GM18951 (cell line): ENCODE measurements around the gene TMEM167B.
"Not testable (repeated sequence)": the region's sequence is repeated elsewhere in the genome, so short reads cannot be mapped to it uniquely, and the experiment has no call there.

Experiments used
- POLR2A ChIP-seq: IDR thresholded peaks from 4 replicates; pipeline ENCODE4 v1.6.1; 2011; ENCODE audit warnings: mild to moderate bottlenecking; ENCODE audit not compliant: insufficient read length, insufficient read depth; ENCODE audit errors: extremely low read depth
- in situ Hi-C: fragments of 300-500 bp; cut with MboI; formaldehyde crosslinking; loops from one replicate; pipeline ENCODE4 v1.12.0; 2022; ENCODE audit warnings: low sequenced_read_pairs, mixed read lengths, inconsistent platforms; ENCODE audit not compliant: unreplicated experiment

Gene TMEM167B

DNA sequence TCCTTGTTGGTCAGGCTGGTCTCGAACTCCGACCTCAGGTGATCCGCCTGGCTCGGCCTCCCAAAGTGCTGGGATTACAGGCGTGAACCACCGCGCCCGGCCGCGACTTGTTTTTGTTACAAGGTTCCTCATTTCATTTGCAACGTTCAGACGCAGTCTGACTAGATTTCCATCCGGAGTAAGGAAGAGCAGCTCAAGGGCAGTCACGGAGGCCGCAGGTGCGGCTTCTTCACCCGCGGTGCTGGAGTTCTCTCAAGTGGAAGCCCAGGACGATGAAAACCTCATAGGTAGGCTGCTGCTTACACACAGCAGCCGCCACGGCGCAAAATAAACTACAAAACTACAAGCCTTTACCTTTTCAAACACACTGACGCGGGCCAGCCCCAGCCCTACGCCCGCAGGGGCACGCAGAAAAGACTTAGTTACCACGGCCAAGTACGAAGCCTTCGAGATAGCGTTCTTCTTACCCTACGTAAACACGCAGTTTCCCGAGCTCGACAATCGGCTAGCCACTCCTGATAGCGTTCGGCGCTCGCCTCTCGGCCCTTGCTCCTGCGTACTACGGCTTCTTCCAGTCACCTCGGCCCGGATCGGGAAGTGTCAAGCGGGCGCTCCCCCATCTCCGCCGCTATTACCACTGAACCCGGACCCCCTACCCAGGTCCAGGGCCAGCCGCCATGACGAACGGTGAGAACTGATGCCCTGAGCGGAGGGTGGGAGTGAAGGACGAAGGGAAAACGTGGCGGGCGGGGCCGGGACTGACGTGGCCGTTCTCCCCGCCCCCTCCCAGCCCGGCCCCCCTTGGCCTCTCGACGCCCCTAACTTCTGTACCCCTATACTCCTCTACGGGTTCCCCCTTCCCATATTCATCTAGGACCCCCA lies at the start of gene TMEM167B:
TSS of gene TMEM167B (plus strand) at position 569 of the 882 bp plus-strand sequence. CDS start at position 678, 109 bp downstream.
- peak; percentile 67 for TF ChIP-seq POLR2A
- in situ Hi-C loops = no loop called here

- no peak for TF ChIP-seq POLR2A
- in situ Hi-C loops = no loop called here
Observed at GRCh38 chr1:109040989-109041620, 49.5 kb upstream of the TMEM167B start.

DNA sequence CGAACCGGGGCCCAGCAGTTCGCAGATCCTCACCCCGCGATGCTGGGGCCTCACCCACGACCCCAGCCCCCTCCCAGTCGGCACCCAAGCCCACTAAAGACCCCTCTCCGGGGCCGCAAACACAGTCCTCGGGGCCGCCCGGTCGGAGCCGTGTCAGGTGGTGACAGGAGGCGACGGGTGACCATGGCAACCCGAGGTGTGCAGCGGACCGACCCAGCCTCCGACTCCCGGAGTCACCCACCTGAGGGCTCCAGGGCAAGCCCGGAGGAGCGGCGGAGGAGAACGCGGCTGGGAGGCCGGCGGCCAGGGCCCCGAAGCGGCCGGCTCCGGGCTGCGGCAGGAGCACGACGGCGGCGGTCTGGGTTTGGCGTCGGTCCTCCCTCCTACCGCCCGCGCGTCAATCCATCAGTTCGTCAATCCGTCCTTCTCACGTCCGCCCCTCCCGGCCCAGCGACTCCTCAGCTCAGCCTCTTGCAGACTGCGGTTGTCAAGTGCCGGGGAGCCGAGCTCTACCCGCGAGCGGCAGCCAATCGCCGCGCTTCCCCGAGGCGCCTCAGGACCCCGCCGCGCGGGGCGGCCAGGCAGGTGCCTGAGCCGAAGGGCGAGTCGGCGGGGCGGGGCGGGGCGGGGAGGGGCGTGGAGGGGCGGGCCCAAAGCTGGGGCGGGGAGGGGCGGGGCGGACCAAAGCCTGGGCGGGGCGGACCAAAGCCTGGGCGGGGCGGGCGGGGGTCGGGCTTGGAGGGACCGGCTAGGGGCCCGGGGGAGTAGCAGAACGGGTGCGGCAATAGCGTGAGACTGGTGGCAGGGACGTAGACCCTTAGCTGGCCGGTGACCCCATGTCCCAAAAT lies 48.7 kb upstream of the TMEM167B start, which contains the start of gene WDR47:
TSS of gene WDR47 (minus strand) at position 482 of the 848 bp plus-strand sequence. CDS start 18,590 bp downstream, outside the sequence.
- peak; percentile 99 for TF ChIP-seq POLR2A
- in situ Hi-C loops = no loop called here

GRCh38 chr1:109045595-109045994 lies 45.0 kb upstream of the TMEM167B start:
- in situ Hi-C loops = no loop called here
- TF ChIP-seq POLR2A = no peak

GRCh38 chr1:109046671-109047070 lies 43.9 kb upstream of the TMEM167B start:
- in situ Hi-C loops = no loop called here

DNA sequence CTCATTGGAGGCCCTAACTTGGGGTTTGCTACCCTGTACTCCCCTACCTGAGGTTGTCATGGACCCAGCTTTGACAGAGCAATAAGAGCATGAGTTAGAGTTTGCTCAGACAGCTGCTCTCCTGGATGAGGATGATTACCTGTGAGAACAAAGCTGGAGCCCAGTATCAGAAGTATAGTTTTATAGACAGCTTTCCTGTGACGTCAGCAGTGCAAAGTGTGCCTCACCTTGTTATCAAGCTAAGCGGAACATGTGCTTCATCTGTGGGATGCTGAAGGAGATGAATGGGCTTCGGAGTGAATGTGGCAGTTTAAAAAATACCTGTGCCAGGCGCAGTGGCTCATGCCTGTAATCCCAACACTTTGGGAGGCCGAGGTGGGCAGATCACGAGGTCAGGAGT lies 43.2 kb upstream of the TMEM167B start:
- no peak for TF ChIP-seq POLR2A
- in situ Hi-C loops = no loop called here

More at GRCh38 chr1:109046671-109047070, 43.9 kb upstream of the TMEM167B start:
- TF ChIP-seq POLR2A = no peak

GRCh38 chr1:109048335-109048734 lies 42.2 kb upstream of the TMEM167B start:
- no peak for TF ChIP-seq POLR2A
- in situ Hi-C loops = no loop called here

GRCh38 chr1:109050228-109050995 lies 40.2 kb upstream of the TMEM167B start:
- no peak for TF ChIP-seq POLR2A
- in situ Hi-C loops = no loop called here

- in situ Hi-C loops = not testable (repeated sequence)
Observed at GRCh38 chr1:109052145-109052544, 38.4 kb upstream of the TMEM167B start.

GRCh38 chr1:109056064-109056463 lies 34.5 kb upstream of the TMEM167B start:
- in situ Hi-C loops = no loop called here
- TF ChIP-seq POLR2A = no peak

- in situ Hi-C loops = no loop called here
- no peak for TF ChIP-seq POLR2A
Observed at GRCh38 chr1:109059026-109059425, 31.5 kb upstream of the TMEM167B start.

DNA sequence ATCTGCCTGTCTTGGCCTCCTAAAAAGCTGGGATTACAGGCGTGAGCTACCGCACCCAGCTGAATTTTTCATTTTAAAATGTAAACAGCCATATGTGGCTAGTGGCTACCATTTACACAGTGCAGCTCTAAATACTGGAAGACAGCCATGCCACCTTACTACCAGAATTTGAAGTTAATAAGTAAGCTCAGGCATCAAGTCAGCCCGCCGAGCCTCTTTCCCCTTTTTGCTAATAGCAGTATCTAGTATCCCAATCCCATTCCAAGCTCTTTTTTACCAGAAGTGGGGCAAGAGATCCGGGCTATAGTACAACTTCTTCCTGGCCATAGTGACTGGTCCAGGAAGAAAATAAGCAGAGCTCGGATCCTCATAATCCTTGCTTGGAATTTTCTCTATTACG lies 29.9 kb upstream of the TMEM167B start:
- in situ Hi-C loops = no loop called here
- TF ChIP-seq POLR2A = no peak
